ENCODE data around the gene MYBPHL. TPM values are rescaled to one million over a fixed set of nuclear protein-coding genes. Genes with fewer than 3 reads are reported as not detected.
A peak's percentile ranks its signal among the peaks of the same experiment; 100 is the strongest.

The MYBPHL gene
- total RNA-seq, 1 donor from 2014 or later: not detected

GRCh38 chr1:109252893-109253802, 53.7 kb downstream of the MYBPHL start:
- DNase-seq (ENCODE audit: low spot score): peak; percentile 66

- no peak for DNase-seq (ENCODE audit: low spot score)
Observed at GRCh38 chr1:109252167-109252892, 54.5 kb downstream of the MYBPHL start.

GRCh38 chr1:109251277-109252166, 55.3 kb downstream of the MYBPHL start:
- no peak for DNase-seq (ENCODE audit: low spot score)

GRCh38 chr1:109250454-109251276, 56.1 kb downstream of the MYBPHL start:
- no peak for DNase-seq (ENCODE audit: low spot score)

- no peak for DNase-seq (ENCODE audit: low spot score)
Observed at GRCh38 chr1:109249654-109250401, 57.0 kb downstream of the MYBPHL start.

GRCh38 chr1:109248797-109249629, 57.8 kb downstream of the MYBPHL start, which contains the start of gene CELSR2:
CELSR2 (plus strand) TSS chr1:109249539; CDS start chr1:109250080, 541 bp downstream.
- DNase-seq (ENCODE audit: low spot score): peak; percentile 66

- no peak for DNase-seq (ENCODE audit: low spot score)
Observed at GRCh38 chr1:109248444-109248796, 58.4 kb downstream of the MYBPHL start.

- DNase-seq (ENCODE audit: low spot score): no peak
Observed at GRCh38 chr1:109247401-109248365, 59.1 kb downstream of the MYBPHL start.

GRCh38 chr1:109246141-109246551, 60.7 kb downstream of the MYBPHL start:
- no peak for DNase-seq (ENCODE audit: low spot score)

- DNase-seq (ENCODE audit: low spot score): no peak
Observed at GRCh38 chr1:109243860-109244552, 62.8 kb downstream of the MYBPHL start.

GRCh38 chr1:109243221-109243620, 63.6 kb downstream of the MYBPHL start:
- DNase-seq (ENCODE audit: low spot score): no peak

GRCh38 chr1:109242387-109242786, 64.4 kb downstream of the MYBPHL start:
- DNase-seq (ENCODE audit: low spot score): no peak

Other genes with a start within 250 kb of the MYBPHL start
- 71.0 TPM for gene TAF13, start 231.0 kb downstream of the MYBPHL start, total RNA-seq (ENCODE audit: insufficient read depth, low replicate concordance)
- gene TMEM167B, start 216.2 kb downstream of the MYBPHL start, total RNA-seq (ENCODE audit: insufficient read depth, low replicate concordance): 48.9 TPM
- gene ELAPOR1, start 192.9 kb downstream of the MYBPHL start, total RNA-seq (ENCODE audit: insufficient read depth, low replicate concordance): 1.9 TPM
- 105 TPM for gene SARS1, start 93.1 kb downstream of the MYBPHL start, total RNA-seq (ENCODE audit: insufficient read depth, low replicate concordance)
- 2.6 TPM for gene CELSR2, start 57.5 kb downstream of the MYBPHL start, total RNA-seq (ENCODE audit: insufficient read depth, low replicate concordance)
- gene PSRC1, start 23.9 kb downstream of the MYBPHL start, total RNA-seq (ENCODE audit: insufficient read depth, low replicate concordance): 4.3 TPM
- 65.2 TPM for gene SORT1, start 90.9 kb upstream of the MYBPHL start, total RNA-seq (ENCODE audit: insufficient read depth, low replicate concordance)
- 23.1 TPM for gene PSMA5, start 119.4 kb upstream of the MYBPHL start, total RNA-seq (ENCODE audit: insufficient read depth, low replicate concordance)
- gene SYPL2, start 159.5 kb upstream of the MYBPHL start, total RNA-seq (ENCODE audit: insufficient read depth, low replicate concordance): not detected
- gene ATXN7L2, start 176.9 kb upstream of the MYBPHL start, total RNA-seq (ENCODE audit: insufficient read depth, low replicate concordance): 0.24 TPM
- 6.7 TPM for gene CYB561D1, start 187.1 kb upstream of the MYBPHL start, total RNA-seq (ENCODE audit: insufficient read depth, low replicate concordance)
- gene AMIGO1, start 202.7 kb upstream of the MYBPHL start, total RNA-seq (ENCODE audit: insufficient read depth, low replicate concordance): 7.9 TPM
- gene GPR61, start 232.9 kb upstream of the MYBPHL start, total RNA-seq (ENCODE audit: insufficient read depth, low replicate concordance): 3.1 TPM
- gene GNAI3, start 241.6 kb upstream of the MYBPHL start, total RNA-seq (ENCODE audit: insufficient read depth, low replicate concordance): 16.9 TPM